ENCODE data around the gene ARMC12.

ARMC12 gene

GRCh38 chr6:35788423-35788982 is 51.7 kb downstream of the ARMC12 start:
- no peak for TF ChIP-seq CTCF (IDR thresholded peaks at IDR 0.05; ENCODE audit: control insufficient read depth, insufficient read depth, low read depth, low read length, missing control alignments)
- DNase-seq (ENCODE audit: low read depth), result no peak
- no peak overlapping the region for H3K4me3 ChIP-seq (ENCODE audit: control insufficient read depth, low read depth, low read length)

GRCh38 chr6:35790683-35791082 is 53.9 kb downstream of the ARMC12 start:
- H3K4me3 ChIP-seq (ENCODE audit: control insufficient read depth, low read depth, low read length), result no peak overlapping the region

GRCh38 chr6:35794536-35795452 is 58.0 kb downstream of the ARMC12 start:
- no peak overlapping the region for H3K4me3 ChIP-seq (ENCODE audit: control insufficient read depth, low read depth, low read length)

More at GRCh38 chr6:35790683-35791082, 53.9 kb downstream of the ARMC12 start:
- no peak for DNase-seq (ENCODE audit: low read depth)
- TF ChIP-seq CTCF (IDR thresholded peaks at IDR 0.05; ENCODE audit: control insufficient read depth, insufficient read depth, low read depth, low read length, missing control alignments), result no peak

GRCh38 chr6:35795453-35796071 is 58.7 kb downstream of the ARMC12 start:
- no peak for TF ChIP-seq CTCF (IDR thresholded peaks at IDR 0.05; ENCODE audit: control insufficient read depth, insufficient read depth, low read depth, low read length, missing control alignments)
- H3K4me3 ChIP-seq (ENCODE audit: control insufficient read depth, low read depth, low read length), result no peak overlapping the region
- DNase-seq (ENCODE audit: low read depth), result no peak

More at GRCh38 chr6:35794536-35795452, 58.0 kb downstream of the ARMC12 start:
- no peak for TF ChIP-seq CTCF (IDR thresholded peaks at IDR 0.05; ENCODE audit: control insufficient read depth, insufficient read depth, low read depth, low read length, missing control alignments)
- DNase-seq (ENCODE audit: low read depth), result no peak

GRCh38 chr6:35796236-35796635 is 59.4 kb downstream of the ARMC12 start:
- no peak for DNase-seq (ENCODE audit: low read depth)
- no peak overlapping the region for H3K4me3 ChIP-seq (ENCODE audit: control insufficient read depth, low read depth, low read length)
- TF ChIP-seq CTCF (IDR thresholded peaks at IDR 0.05; ENCODE audit: control insufficient read depth, insufficient read depth, low read depth, low read length, missing control alignments), result no peak

- DNase-seq (ENCODE audit: low read depth), result no peak
- no peak for TF ChIP-seq CTCF (IDR thresholded peaks at IDR 0.05; ENCODE audit: control insufficient read depth, insufficient read depth, low read depth, low read length, missing control alignments)
- no peak overlapping the region for H3K4me3 ChIP-seq (ENCODE audit: control insufficient read depth, low read depth, low read length)
These were observed 61.1 kb downstream of the ARMC12 start for GRCh38 chr6:35797837-35798526.

Measured in AG09309 (cell line).